SH-SY5Y (cell line): ENCODE data around the gene PLEKHA5.

ENCODE experiments used
- GATA2 ChIP-seq: IDR thresholded peaks from 2 replicates; pipeline ENCODE4 v1.6.1; 2011; ENCODE audit warnings: mild to moderate bottlenecking, low read depth, low read length
- GATA3 ChIP-seq: IDR thresholded peaks from 2 replicates; pipeline ENCODE4 v1.6.1; 2011; ENCODE audit warnings: low read depth, mild to moderate bottlenecking, low read length, moderate library complexity

DNA sequence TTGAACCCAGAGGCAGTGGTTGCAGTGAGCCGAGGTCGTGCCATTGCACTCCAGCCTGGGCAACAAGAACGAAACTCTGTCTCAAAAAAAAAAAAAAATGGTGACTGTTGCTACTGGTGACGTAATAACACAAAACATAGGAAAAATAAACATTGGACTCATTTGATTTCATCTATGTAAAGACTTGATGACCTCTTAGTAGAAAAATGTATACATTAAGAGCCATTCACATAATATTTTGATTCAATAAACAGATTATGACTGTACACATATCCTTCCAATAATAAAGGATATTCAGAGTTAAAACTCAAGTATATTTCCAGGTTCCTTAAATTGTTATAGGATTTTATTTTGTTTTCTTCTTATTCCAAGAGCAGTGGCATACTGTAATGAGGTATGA is 244.1 kb downstream of the PLEKHA5 start:
- TF ChIP-seq GATA2 (no peak), GATA3 (no peak)
